Panc1 (cell line): ENCODE measurements around the gene FUT4. TPM values are rescaled to one million over a fixed set of nuclear protein-coding genes. Genes with fewer than 3 reads are reported as not detected.

Experiments used
- ATAC-seq: fragments of 200-7000 bp; cut with Tn5 transposase; 2 replicates; pipeline ENCODE4 v1.9.1; 2020; ENCODE audit warnings: mild to moderate bottlenecking, moderate library complexity
- BruUV-seq: library from RNA; stranded (reverse); fragments of 400-500 nt; replicated peaks from 2 replicates; lab custom pipeline; 2021; lab: Mats Ljungman, UMichigan
- CTCF ChIA-PET: fragments of 300-600 bp; sonication (Branson Sonifier 250); formaldehyde crosslinking; loops from one replicate; lab custom pipeline; 2022; ENCODE audit warnings: antibody characterized with exemption; lab: Charles Lee
- POLR2A ChIA-PET: fragments of 300-600 bp; sonication (Branson Sonifier 250); formaldehyde crosslinking; loops from one replicate; lab custom pipeline; 2022; ENCODE audit warnings: antibody characterized with exemption; lab: Charles Lee
- DNase-seq: peaks from one replicate; pipeline ENCODE4 v3.0.0-alpha.2; 2010; ENCODE audit warnings: low read depth, low spot score
- H3K27ac ChIP-seq: 2 replicates; pipeline ENCODE4 v1.5.1; 2011; ENCODE audit warnings: mild to moderate bottlenecking, low read length, inconsistent platforms
- H3K27me3 ChIP-seq: fragments of 200-500 bp; sonication (Bioruptor generic); 2 replicates; pipeline ENCODE4 v1.6.0; 2014; ENCODE audit warnings: low read length, inconsistent platforms; ENCODE audit not compliant: control insufficient read depth, insufficient read depth
- H3K36me3 ChIP-seq: fragments of 200-500 bp; sonication (Bioruptor generic); 2 replicates; pipeline ENCODE4 v1.5.1; 2014; ENCODE audit warnings: inconsistent platforms, mild to moderate bottlenecking, low read length, moderate library complexity; ENCODE audit not compliant: control insufficient read depth, insufficient read depth
- H3K4me1 ChIP-seq: 2 replicates; pipeline ENCODE4 v1.5.1; 2011; ENCODE audit warnings: inconsistent platforms, mild to moderate bottlenecking, low read length, moderate library complexity; ENCODE audit not compliant: control insufficient read depth, insufficient read depth
- H3K4me3 ChIP-seq, 2 experiments: 2 replicates each; pipeline ENCODE4 v1.5.1; 2011 to 2012; ENCODE audit warnings: low read depth in 2 of 2, low read length in 2 of 2, mild to moderate bottlenecking in 2 of 2, inconsistent platforms in 1 of 2, moderate library complexity in 1 of 2
- H3K9me3 ChIP-seq: fragments of 200-500 bp; sonication (Bioruptor generic); 2 replicates; pipeline ENCODE4 v1.5.1; 2014; ENCODE audit warnings: low read depth, mild to moderate bottlenecking, inconsistent platforms, low read length, moderate library complexity; ENCODE audit not compliant: control insufficient read depth, insufficient read depth
- CTCF ChIP-seq: fragments of 450-650 bp; IDR thresholded peaks from 2 replicates; pipeline ENCODE4 v1.5.1; 2017; ENCODE audit warnings: mild to moderate bottlenecking
- POLR2AphosphoS5 ChIP-seq: IDR thresholded peaks from 2 replicates; pipeline ENCODE4 v1.6.1; 2012; ENCODE audit warnings: mild to moderate bottlenecking, low read depth, low read length, moderate library complexity
- SIN3A ChIP-seq: IDR thresholded peaks from 2 replicates; pipeline ENCODE4 v1.6.1; 2012; ENCODE audit warnings: low read depth, mild to moderate bottlenecking, low read length, moderate library complexity, borderline replicate concordance; ENCODE audit not compliant: insufficient read depth
- TCF7L2 ChIP-seq: IDR thresholded peaks from 2 replicates; pipeline ENCODE4 v1.6.1; 2011; ENCODE audit warnings: mild to moderate bottlenecking, low read depth, low read length, inconsistent platforms
- in situ Hi-C: cut with HindIII; loops from 2 replicates; pipeline ENCODE4 v1.10.0; 2016; ENCODE audit warnings: low sequenced_read_pairs, low pct_unique_long_range_greater_than_20kb
- intact Hi-C: fragments of 100-400 bp; cut with micrococcal nuclease; formaldehyde crosslinking; loops from one replicate; pipeline ENCODE4 v1.10.0; 2022; ENCODE audit not compliant: unreplicated experiment
- total RNA-seq: library from RNA; stranded (reverse); gene quantifications from one replicate; pipeline ENCODE4 v1.2.1, GENCODE V29; 2021; ENCODE audit not compliant: unreplicated experiment
- TF ChIP-seq, protein P1 (sequence below), 2 experiments: IDR thresholded peaks; 2 replicates each; pipeline ENCODE4 v1.6.1; 2011 to 2012; ENCODE audit warnings: low read depth in 2 of 2, control low read depth in 1 of 2, low read length in 1 of 2, mild to moderate bottlenecking in 1 of 2, moderate library complexity in 1 of 2; ENCODE audit not compliant: insufficient read depth in 1 of 2

Gene FUT4
- total RNA-seq, 1 experiment from 2014 or later: 11.2 TPM

- peak; percentile 89 for ATAC-seq
- in situ Hi-C loops: no loop called here
- CTCF ChIA-PET: interaction anchor here (0.7 to 0.9 kb wide), 2 partner anchors 42 to 126 kb away, joined by 3 read pairs; no protein-coding TSS in a partner anchor
Measured at GRCh38 chr11:94563176-94563847, 19.6 kb downstream of the FUT4 start.

DNA sequence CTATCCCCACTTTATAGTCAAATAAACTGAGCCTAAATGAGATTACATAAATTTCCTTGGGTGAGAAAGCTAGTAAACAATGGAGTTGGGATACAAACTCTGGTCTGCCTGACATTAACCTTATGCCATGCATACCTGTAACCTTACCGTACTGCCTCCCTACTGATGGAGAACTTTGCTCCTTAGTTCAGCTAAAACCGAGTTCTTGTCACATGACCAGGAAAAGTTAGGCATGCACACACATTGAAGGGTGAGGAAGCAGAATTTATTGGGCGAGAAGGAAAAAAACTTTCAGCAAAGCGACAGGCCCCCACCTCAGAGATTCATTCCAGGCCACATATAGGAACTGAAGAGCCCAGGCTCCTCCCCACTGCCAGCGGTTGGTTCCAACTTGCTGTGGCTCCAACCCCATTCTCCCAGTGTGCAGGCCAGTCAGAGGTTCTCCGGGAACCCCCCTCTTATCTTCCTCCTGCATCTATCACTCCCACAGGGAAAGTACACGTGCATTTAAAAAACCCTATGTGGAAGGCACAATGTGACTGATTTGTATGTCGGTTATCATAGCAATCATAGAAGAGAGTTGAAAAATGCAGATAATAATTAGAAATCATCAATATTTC is 20.2 kb downstream of the FUT4 start:
- BruUV-seq: no TSS peak
- no peak overlapping the region for H3K4me3 ChIP-seq
- no peak overlapping the region for H3K27ac ChIP-seq
- H3K27me3 ChIP-seq: no peaks in the 10 kb centered on the region
- ChIA-PET POLR2A (no interaction called here), CTCF (no interaction called here)
- H3K4me1 ChIP-seq: peaks cover 5% of the 10 kb centered on the region; the same call in 1 of the 2 replicates
- peak; percentile 73 for ATAC-seq
- H3K9me3 ChIP-seq: no peaks in the 10 kb centered on the region
- DNase-seq: no peak
- H3K36me3 ChIP-seq: no peaks in the 10 kb centered on the region
- in situ Hi-C loops: no loop called here
- TF ChIP-seq SIN3A: no peak
- no peak for TF ChIP-seq TCF7L2
- TF ChIP-seq, protein P1, sequence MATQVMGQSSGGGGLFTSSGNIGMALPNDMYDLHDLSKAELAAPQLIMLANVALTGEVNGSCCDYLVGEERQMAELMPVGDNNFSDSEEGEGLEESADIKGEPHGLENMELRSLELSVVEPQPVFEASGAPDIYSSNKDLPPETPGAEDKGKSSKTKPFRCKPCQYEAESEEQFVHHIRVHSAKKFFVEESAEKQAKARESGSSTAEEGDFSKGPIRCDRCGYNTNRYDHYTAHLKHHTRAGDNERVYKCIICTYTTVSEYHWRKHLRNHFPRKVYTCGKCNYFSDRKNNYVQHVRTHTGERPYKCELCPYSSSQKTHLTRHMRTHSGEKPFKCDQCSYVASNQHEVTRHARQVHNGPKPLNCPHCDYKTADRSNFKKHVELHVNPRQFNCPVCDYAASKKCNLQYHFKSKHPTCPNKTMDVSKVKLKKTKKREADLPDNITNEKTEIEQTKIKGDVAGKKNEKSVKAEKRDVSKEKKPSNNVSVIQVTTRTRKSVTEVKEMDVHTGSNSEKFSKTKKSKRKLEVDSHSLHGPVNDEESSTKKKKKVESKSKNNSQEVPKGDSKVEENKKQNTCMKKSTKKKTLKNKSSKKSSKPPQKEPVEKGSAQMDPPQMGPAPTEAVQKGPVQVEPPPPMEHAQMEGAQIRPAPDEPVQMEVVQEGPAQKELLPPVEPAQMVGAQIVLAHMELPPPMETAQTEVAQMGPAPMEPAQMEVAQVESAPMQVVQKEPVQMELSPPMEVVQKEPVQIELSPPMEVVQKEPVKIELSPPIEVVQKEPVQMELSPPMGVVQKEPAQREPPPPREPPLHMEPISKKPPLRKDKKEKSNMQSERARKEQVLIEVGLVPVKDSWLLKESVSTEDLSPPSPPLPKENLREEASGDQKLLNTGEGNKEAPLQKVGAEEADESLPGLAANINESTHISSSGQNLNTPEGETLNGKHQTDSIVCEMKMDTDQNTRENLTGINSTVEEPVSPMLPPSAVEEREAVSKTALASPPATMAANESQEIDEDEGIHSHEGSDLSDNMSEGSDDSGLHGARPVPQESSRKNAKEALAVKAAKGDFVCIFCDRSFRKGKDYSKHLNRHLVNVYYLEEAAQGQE (IDR thresholded peaks at IDR 0.05; ENCODE audit: insufficient read depth in 1 of 2, low read depth in 2 of 2, low read length in 1 of 2): no peak
- TF ChIP-seq POLR2AphosphoS5: no peak
- no peak for TF ChIP-seq CTCF
- intact Hi-C loops: loop anchor here (2.0 kb wide), 1 partner anchor 45 kb away; no protein-coding TSS in a partner anchor

More at GRCh38 chr11:94563176-94563847, 19.6 kb downstream of the FUT4 start:
- Histone ChIP-seq H3K27me3 (no peaks in the 10 kb centered on the region), H3K4me1 (peaks cover 5% of the 10 kb centered on the region; the same call in 1 of the 2 replicates), H3K9me3 (no peaks in the 10 kb centered on the region), H3K36me3 (no peaks in the 10 kb centered on the region), H3K4me3 (no peak overlapping the region), H3K27ac (no peak overlapping the region)
- POLR2A ChIA-PET: no interaction called here
- intact Hi-C loops: loop anchor here (2.0 kb wide), 1 partner anchor 45 kb away; no protein-coding TSS in a partner anchor
- TF ChIP-seq SIN3A: no peak
- TF ChIP-seq POLR2AphosphoS5: no peak
- TF ChIP-seq, protein P1 (IDR thresholded peaks at IDR 0.05; ENCODE audit: insufficient read depth in 1 of 2, low read depth in 2 of 2, low read length in 1 of 2): no peak
- peak; percentile 23; the same call in 1 of the 2 replicates for TF ChIP-seq CTCF
- no TSS peak for BruUV-seq
- DNase-seq: peak; percentile 47
